Neuronal stem cell (in vitro differentiated cells): Measurements from ENCODE around the gene RADX.

Source experiments
- DNase-seq: peaks from one replicate; pipeline ENCODE4 v3.0.0-alpha.2; 2013; ENCODE audit warnings: low spot score
- H2AFZ ChIP-seq: one replicate; pipeline ENCODE4 v1.6.1; 2013; ENCODE audit warnings: mild to moderate bottlenecking, low read length, inconsistent platforms
- H2AK5ac ChIP-seq: 2 replicates; pipeline ENCODE4 v1.6.1; 2013; ENCODE audit warnings: low read depth, mild to moderate bottlenecking, inconsistent platforms, low read length, moderate library complexity, mixed read lengths
- H2BK120ac ChIP-seq: 2 replicates; pipeline ENCODE4 v1.6.1; 2013; ENCODE audit warnings: low read depth, mild to moderate bottlenecking, inconsistent platforms, low read length, moderate library complexity, mixed read lengths
- H2BK12ac ChIP-seq: one replicate; pipeline ENCODE4 v1.6.1; 2013; ENCODE audit warnings: low read length, inconsistent platforms
- H2BK15ac ChIP-seq: 2 replicates; pipeline ENCODE4 v1.6.1; 2013; ENCODE audit warnings: mild to moderate bottlenecking, low read length, inconsistent platforms, mixed read lengths
- H2BK5ac ChIP-seq: one replicate; pipeline ENCODE4 v1.6.1; 2013; ENCODE audit warnings: inconsistent platforms, mild to moderate bottlenecking, low read length, moderate library complexity
- H3K14ac ChIP-seq: one replicate; pipeline ENCODE4 v1.6.1; 2013; ENCODE audit warnings: low read length, inconsistent platforms
- H3K18ac ChIP-seq: 2 replicates; pipeline ENCODE4 v1.6.1; 2013; ENCODE audit warnings: low read length, inconsistent platforms
- H3K23ac ChIP-seq: 2 replicates; pipeline ENCODE4 v1.6.1; 2013; ENCODE audit warnings: low read depth, mild to moderate bottlenecking, mixed read lengths, low read length, inconsistent platforms; ENCODE audit not compliant: poor library complexity
- H3K27ac ChIP-seq: replicated peaks from 3 replicates; pipeline ENCODE4 v1.5.1; 2013; ENCODE audit warnings: low read length, inconsistent platforms
- H3K27me3 ChIP-seq, 3 experiments: 2 replicates each; pipeline ENCODE4 v1.6.1; 2013; ENCODE audit warnings: low read length in 3 of 3, mild to moderate bottlenecking in 2 of 3, inconsistent platforms in 1 of 3, low read depth in 1 of 3, mixed read lengths in 1 of 3, moderate library complexity in 1 of 3; ENCODE audit not compliant: control insufficient read depth in 3 of 3, insufficient read depth in 3 of 3
- H3K36me3 ChIP-seq, 2 donors: replicated peaks in 1 of 2; 2 replicates each; pipeline ENCODE4 v1.6.1; 2013; ENCODE audit warnings: low read length in 2 of 2; ENCODE audit not compliant: control insufficient read depth in 2 of 2, insufficient read depth in 2 of 2
- H3K4ac ChIP-seq: 2 replicates; pipeline ENCODE4 v1.6.1; 2013; ENCODE audit warnings: inconsistent platforms, mild to moderate bottlenecking, low read length, moderate library complexity
- H3K4me1 ChIP-seq, 2 donors: 1 replicate in 1 of 2; 2 replicates in 1 of 2; pipeline ENCODE4 v1.6.1; 2013; ENCODE audit warnings: low read length in 2 of 2, low read depth in 1 of 2; ENCODE audit not compliant: control insufficient read depth in 2 of 2, insufficient read depth in 1 of 2
- H3K4me2 ChIP-seq: one replicate; pipeline ENCODE4 v1.6.1; 2013; ENCODE audit warnings: mild to moderate bottlenecking, low read length, inconsistent platforms; ENCODE audit not compliant: insufficient read depth, poor library complexity, severe bottlenecking
- H3K4me3 ChIP-seq, 2 donors: 2 replicates each; pipeline ENCODE4 v1.5.1; 2013; ENCODE audit warnings: low read length in 2 of 2, mild to moderate bottlenecking in 2 of 2, inconsistent platforms in 1 of 2, moderate library complexity in 1 of 2
- H3K79me1 ChIP-seq: one replicate; pipeline ENCODE4 v1.6.1; 2013; ENCODE audit warnings: low read depth, mild to moderate bottlenecking, inconsistent platforms, low read length, moderate library complexity
- H3K9ac ChIP-seq: one replicate; pipeline ENCODE4 v1.6.1; 2013; ENCODE audit warnings: mild to moderate bottlenecking, low read depth, low read length, inconsistent platforms; ENCODE audit not compliant: poor library complexity
- H3K9me3 ChIP-seq, 2 donors: replicated peaks in 1 of 2; 2 replicates each; pipeline versions ENCODE3 to v1.6.1; 2013; ENCODE audit warnings: low read length in 2 of 2, mild to moderate bottlenecking in 2 of 2, inconsistent platforms in 1 of 2, low read depth in 1 of 2, mixed read lengths in 1 of 2, moderate library complexity in 1 of 2; ENCODE audit not compliant: control insufficient read depth in 2 of 2, insufficient read depth in 1 of 2
- H4K8ac ChIP-seq: one replicate; pipeline ENCODE4 v1.6.1; 2013; ENCODE audit warnings: low read depth, mild to moderate bottlenecking, inconsistent platforms, low read length, moderate library complexity
- H4K91ac ChIP-seq: one replicate; pipeline ENCODE4 v1.6.1; 2013; ENCODE audit warnings: low read length, low read depth, mild to moderate bottlenecking, inconsistent platforms; ENCODE audit not compliant: poor library complexity
- WGBS, 2 donors: extraction: QIAGEN DNeasy Blood & Tissue Kit; methylation state at CpG; one replicate each; pipeline ENCODE4 v1.1.7; 2013; ENCODE audit warnings: missing lambda C conversion rate in 2 of 2, mixed read lengths in 1 of 2; ENCODE audit not compliant: insufficient read length in 2 of 2, insufficient replicate concordance in 1 of 2; ENCODE audit errors: extremely low coverage in 2 of 2; 5-methylcytosine and 5-hydroxymethylcytosine counted together

The RADX gene

GRCh38 chrX:106606571-106606970 is 5.2 kb upstream of the RADX start:
- Histone ChIP-seq H3K27me3 (no peaks in the 10 kb centered on the region), H3K27ac (no peak overlapping the region), H3K23ac (no peak overlapping the region), H3K79me1 (no peaks in the 10 kb centered on the region), H3K4ac (no peak overlapping the region), H2BK15ac (no peak overlapping the region), H4K91ac (no peak overlapping the region), H3K4me1 (no peaks in the 10 kb centered on the region), H3K36me3 (no peaks in the 10 kb centered on the region), H3K14ac (no peak overlapping the region), H2BK12ac (no peak overlapping the region), H2BK120ac (no peak overlapping the region), H3K9ac (no peak overlapping the region), H3K4me2 (no peak overlapping the region), H4K8ac (no peak overlapping the region), H3K18ac (no peak overlapping the region), H2BK5ac (no peak overlapping the region), H2AFZ (no peak overlapping the region), H3K4me3 (no peak overlapping the region), H2AK5ac (no peak overlapping the region), H3K9me3 (no peaks in the 10 kb centered on the region)
- no CpG with 5 or more reads among the region's 1 CpG for WGBS, 2 donors
- no peak for DNase-seq

DNA sequence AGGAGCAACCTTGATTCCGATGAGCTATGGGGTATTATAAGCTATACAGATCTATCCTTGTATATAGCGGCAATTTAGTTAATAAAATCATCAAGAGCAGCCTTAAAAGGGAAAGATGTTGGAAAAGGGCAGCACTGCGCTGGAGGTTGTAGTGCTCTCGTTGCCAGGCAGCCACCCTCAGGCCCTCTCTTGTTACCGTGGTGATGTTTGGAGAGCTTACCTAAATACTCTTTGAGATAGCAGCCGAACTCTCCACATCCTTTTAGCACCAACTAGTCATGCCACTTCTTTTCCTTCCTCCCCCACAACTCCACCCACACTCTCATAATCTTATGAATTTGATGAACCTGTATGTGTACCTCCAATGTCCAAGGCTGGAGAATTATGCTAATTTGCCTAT is 3.8 kb upstream of the RADX start:
- DNase-seq, result no peak
- Histone ChIP-seq H3K18ac (no peak overlapping the region), H4K91ac (no peak overlapping the region), H3K23ac (no peak overlapping the region), H2BK120ac (no peak overlapping the region), H2AFZ (no peak overlapping the region), H3K9me3 (no peaks in the 10 kb centered on the region), H3K27ac (no peak overlapping the region), H2AK5ac (no peak overlapping the region), H3K4me1 (no peaks in the 10 kb centered on the region), H2BK12ac (no peak overlapping the region), H2BK15ac (no peak overlapping the region), H3K4me2 (no peak overlapping the region), H3K36me3 (no peaks in the 10 kb centered on the region), H2BK5ac (no peak overlapping the region), H3K9ac (no peak overlapping the region), H3K14ac (no peak overlapping the region), H3K4me3 (no peak overlapping the region), H3K4ac (no peak overlapping the region), H4K8ac (no peak overlapping the region), H3K79me1 (no peaks in the 10 kb centered on the region), H3K27me3 (no peaks in the 10 kb centered on the region)
- WGBS, 2 donors, result no CpG with 5 or more reads among the region's 6 CpGs

GRCh38 chrX:106611317-106611678 is 480 bp upstream of the RADX start:
- H3K23ac ChIP-seq, result no peak overlapping the region
- no peak overlapping the region for H2BK120ac ChIP-seq
- H3K4me2 ChIP-seq, result no peak overlapping the region
- no peak overlapping the region for H4K91ac ChIP-seq
- H2AK5ac ChIP-seq, result no peak overlapping the region
- no peaks in the 10 kb centered on the region for H3K79me1 ChIP-seq
- no peaks in the 10 kb centered on the region for H3K27me3 ChIP-seq
- no peak overlapping the region for H3K27ac ChIP-seq
- no CpG with 5 or more reads among the region's 1 CpG for WGBS, 2 donors
- peak overlapping the region in 1 of 2 donors; percentile 56 for H3K4me3 ChIP-seq
- H3K18ac ChIP-seq, result no peak overlapping the region
- H3K9me3 ChIP-seq, result no peaks in the 10 kb centered on the region
- H3K4me1 ChIP-seq, result no peaks in the 10 kb centered on the region
- no peak overlapping the region for H2BK5ac ChIP-seq
- no peak overlapping the region for H2BK15ac ChIP-seq
- H3K14ac ChIP-seq, result no peak overlapping the region
- H2AFZ ChIP-seq, result peak overlapping the region; percentile 48
- H4K8ac ChIP-seq, result no peak overlapping the region
- no peak for DNase-seq
- no peaks in the 10 kb centered on the region for H3K36me3 ChIP-seq
- H2BK12ac ChIP-seq, result no peak overlapping the region
- no peak overlapping the region for H3K9ac ChIP-seq
- H3K4ac ChIP-seq, result no peak overlapping the region

- WGBS, 2 donors, result no CpG with 5 or more reads among the region's 8 CpGs
- peak overlapping the region; percentile 45 for H3K4me2 ChIP-seq
- H3K27ac ChIP-seq, result no peak overlapping the region
- H2AK5ac ChIP-seq, result no peak overlapping the region
- no peak overlapping the region for H2BK120ac ChIP-seq
- H3K23ac ChIP-seq, result no peak overlapping the region
- H3K4ac ChIP-seq, result no peak overlapping the region
- H3K36me3 ChIP-seq, result no peaks in the 10 kb centered on the region
- no peak overlapping the region for H4K91ac ChIP-seq
- H3K27me3 ChIP-seq, result no peaks in the 10 kb centered on the region
- no peak overlapping the region for H3K14ac ChIP-seq
- peak overlapping the region; percentile 86 for H2AFZ ChIP-seq
- H3K79me1 ChIP-seq, result no peaks in the 10 kb centered on the region
- no peak overlapping the region for H3K9ac ChIP-seq
- H4K8ac ChIP-seq, result no peak overlapping the region
- H2BK12ac ChIP-seq, result no peak overlapping the region
- no peak overlapping the region for H2BK5ac ChIP-seq
- peak overlapping the region; percentile 56 to 88 for H3K4me3 ChIP-seq
- no peaks in the 10 kb centered on the region for H3K4me1 ChIP-seq
- H2BK15ac ChIP-seq, result no peak overlapping the region
- DNase-seq, result no peak
- no peak overlapping the region for H3K18ac ChIP-seq
- no peaks in the 10 kb centered on the region for H3K9me3 ChIP-seq
Observed at GRCh38 chrX:106612393-106612763, 600 bp downstream of the RADX start.
